ENCODE data around the gene EPHA2.

EPHA2 gene

DNA sequence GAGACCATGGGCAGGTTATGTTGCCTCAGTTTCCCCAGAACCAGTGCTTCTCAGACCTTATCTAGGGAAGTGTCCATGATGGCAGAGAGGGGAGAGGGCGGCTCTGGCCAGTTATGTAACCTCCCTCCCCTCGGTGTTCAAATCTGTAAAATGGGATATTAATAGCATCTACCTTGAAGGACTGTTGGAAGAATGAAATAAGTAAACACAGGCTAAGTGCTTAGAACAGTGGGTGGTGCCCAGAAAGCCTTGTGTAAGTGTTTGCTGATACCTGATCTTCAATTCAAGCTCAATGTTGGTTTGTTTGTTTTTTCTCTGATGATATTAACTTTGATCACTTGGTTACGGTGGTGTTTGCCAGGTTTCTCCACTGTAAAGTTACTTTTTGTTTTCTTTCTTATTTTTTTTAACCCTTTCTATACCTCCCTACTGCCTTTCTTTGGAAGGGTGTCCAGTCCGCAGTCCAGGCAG lies 34.9 kb downstream of the EPHA2 start:
- TF ChIP-seq, protein P1, sequence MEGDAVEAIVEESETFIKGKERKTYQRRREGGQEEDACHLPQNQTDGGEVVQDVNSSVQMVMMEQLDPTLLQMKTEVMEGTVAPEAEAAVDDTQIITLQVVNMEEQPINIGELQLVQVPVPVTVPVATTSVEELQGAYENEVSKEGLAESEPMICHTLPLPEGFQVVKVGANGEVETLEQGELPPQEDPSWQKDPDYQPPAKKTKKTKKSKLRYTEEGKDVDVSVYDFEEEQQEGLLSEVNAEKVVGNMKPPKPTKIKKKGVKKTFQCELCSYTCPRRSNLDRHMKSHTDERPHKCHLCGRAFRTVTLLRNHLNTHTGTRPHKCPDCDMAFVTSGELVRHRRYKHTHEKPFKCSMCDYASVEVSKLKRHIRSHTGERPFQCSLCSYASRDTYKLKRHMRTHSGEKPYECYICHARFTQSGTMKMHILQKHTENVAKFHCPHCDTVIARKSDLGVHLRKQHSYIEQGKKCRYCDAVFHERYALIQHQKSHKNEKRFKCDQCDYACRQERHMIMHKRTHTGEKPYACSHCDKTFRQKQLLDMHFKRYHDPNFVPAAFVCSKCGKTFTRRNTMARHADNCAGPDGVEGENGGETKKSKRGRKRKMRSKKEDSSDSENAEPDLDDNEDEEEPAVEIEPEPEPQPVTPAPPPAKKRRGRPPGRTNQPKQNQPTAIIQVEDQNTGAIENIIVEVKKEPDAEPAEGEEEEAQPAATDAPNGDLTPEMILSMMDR (IDR thresholded peaks at IDR 0.05; ENCODE audit: insufficient read depth, low read length, poor library complexity, severe bottlenecking), result no peak
- Histone ChIP-seq H3K36me3 (ENCODE audit: control insufficient read depth, insufficient read depth, low read length) (no peaks in the 10 kb centered on the region), H3K27me3 (replicated peaks; ENCODE audit: control insufficient read depth, insufficient read depth, low read length) (peaks cover 3% of the 10 kb centered on the region), H3K4me3 (replicated peaks; ENCODE audit: low read depth, low read length) (no peak overlapping the region)
- DNase-seq (ENCODE audit: extremely low read depth, insufficient read length), result no peak

DNA sequence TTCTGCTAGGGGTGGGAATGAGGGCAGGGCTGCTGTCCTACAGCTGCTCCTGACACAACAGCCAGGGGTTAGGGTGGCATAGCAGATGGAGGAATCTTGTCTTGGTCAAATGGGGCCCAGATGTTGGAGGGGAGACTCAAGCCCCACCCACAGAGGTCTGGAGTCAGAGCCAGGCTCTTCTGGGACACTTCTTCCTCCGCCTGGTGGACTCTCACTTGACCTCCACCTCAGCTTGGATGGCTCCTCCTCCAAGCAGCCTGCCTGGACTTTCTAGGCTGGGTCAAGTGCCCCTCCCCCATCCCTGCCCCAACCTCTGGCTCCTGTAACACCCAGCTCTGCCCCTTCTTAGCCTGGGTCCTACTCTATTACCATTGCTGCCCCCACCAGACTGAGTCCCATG lies 35.5 kb downstream of the EPHA2 start:
- Histone ChIP-seq H3K27me3 (replicated peaks; ENCODE audit: control insufficient read depth, insufficient read depth, low read length) (peaks cover 3% of the 10 kb centered on the region), H3K4me3 (replicated peaks; ENCODE audit: low read depth, low read length) (no peak overlapping the region), H3K36me3 (ENCODE audit: control insufficient read depth, insufficient read depth, low read length) (no peaks in the 10 kb centered on the region)
- TF ChIP-seq, protein P1 (IDR thresholded peaks at IDR 0.05; ENCODE audit: insufficient read depth, low read length, poor library complexity, severe bottlenecking), result no peak
- DNase-seq (ENCODE audit: extremely low read depth, insufficient read length), result no peak

DNA sequence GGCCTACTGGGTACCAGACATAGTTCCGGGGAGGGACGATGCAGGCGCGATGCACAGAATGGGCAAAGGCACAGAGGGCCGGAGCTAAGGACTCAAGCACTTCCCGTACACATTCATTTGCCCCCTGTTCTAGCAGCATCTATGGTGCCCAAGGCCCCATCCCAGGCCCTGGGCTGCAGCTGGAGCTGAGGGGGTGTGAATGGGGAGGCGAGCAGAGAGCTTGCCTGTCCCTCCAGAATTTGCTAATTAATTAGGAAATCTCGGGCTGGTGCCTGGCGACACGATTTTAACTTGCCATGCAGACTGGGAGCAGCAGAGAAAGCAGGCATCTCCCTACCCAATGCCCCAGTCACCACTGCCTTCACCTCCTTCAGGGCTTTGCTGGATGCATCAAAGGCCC lies 35.9 kb downstream of the EPHA2 start:
- peaks cover 3% of the 10 kb centered on the region for H3K27me3 ChIP-seq (replicated peaks; ENCODE audit: control insufficient read depth, insufficient read depth, low read length)
- DNase-seq (ENCODE audit: extremely low read depth, insufficient read length), result no peak
- no peaks in the 10 kb centered on the region for H3K36me3 ChIP-seq (ENCODE audit: control insufficient read depth, insufficient read depth, low read length)
- no peak overlapping the region for H3K4me3 ChIP-seq (replicated peaks; ENCODE audit: low read depth, low read length)
- TF ChIP-seq, protein P1 (IDR thresholded peaks at IDR 0.05; ENCODE audit: insufficient read depth, low read length, poor library complexity, severe bottlenecking), result no peak

DNA sequence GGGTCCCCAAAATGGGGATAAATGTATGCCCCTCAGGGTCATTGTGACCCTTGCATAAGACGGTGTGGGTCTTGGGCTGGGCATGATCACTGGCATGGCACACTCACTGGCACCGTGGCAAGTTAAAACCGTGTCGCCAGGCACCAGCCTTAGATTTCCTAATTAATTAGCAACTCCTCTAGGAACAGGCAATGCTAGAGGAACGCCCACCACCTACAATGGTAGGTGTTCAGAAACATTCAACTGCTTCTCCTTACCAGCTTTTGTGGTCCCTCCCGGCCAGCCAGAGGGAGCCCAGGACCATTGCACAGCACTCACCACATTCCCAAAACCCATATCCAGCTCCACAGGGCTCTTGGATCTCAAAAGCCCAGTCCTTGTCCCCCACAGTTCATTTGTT lies 36.4 kb downstream of the EPHA2 start:
- Histone ChIP-seq H3K27me3 (replicated peaks; ENCODE audit: control insufficient read depth, insufficient read depth, low read length) (peaks cover 3% of the 10 kb centered on the region), H3K36me3 (ENCODE audit: control insufficient read depth, insufficient read depth, low read length) (no peaks in the 10 kb centered on the region), H3K4me3 (replicated peaks; ENCODE audit: low read depth, low read length) (no peak overlapping the region)
- TF ChIP-seq, protein P1 (IDR thresholded peaks at IDR 0.05; ENCODE audit: insufficient read depth, low read length, poor library complexity, severe bottlenecking), result no peak
- DNase-seq (ENCODE audit: extremely low read depth, insufficient read length), result no peak

DNA sequence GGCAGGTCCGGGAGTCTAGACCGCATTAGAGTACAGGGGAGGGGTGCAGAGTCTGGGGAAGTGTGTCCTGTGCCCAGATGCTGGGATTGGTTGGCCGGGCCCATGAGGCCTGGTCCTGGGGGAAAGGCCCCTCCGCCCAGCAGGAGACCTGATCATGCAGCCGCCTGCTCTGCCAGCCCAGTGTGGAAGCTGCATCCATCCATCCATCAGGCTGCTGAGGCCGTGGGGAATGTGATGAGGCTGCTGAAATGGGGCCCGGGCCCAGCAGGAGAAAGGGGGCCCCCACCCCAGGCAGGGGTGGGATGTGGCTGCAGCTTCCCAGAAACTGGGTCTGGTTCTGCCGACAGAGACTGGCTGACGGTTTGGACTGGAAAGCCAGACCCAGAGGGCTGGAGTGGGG lies 37.2 kb downstream of the EPHA2 start:
- no peak for DNase-seq (ENCODE audit: extremely low read depth, insufficient read length)
- TF ChIP-seq, protein P1 (IDR thresholded peaks at IDR 0.05; ENCODE audit: insufficient read depth, low read length, poor library complexity, severe bottlenecking), result no peak
- H3K27me3 ChIP-seq (replicated peaks; ENCODE audit: control insufficient read depth, insufficient read depth, low read length), result peaks cover 3% of the 10 kb centered on the region
- no peak overlapping the region for H3K4me3 ChIP-seq (replicated peaks; ENCODE audit: low read depth, low read length)
- no peaks in the 10 kb centered on the region for H3K36me3 ChIP-seq (ENCODE audit: control insufficient read depth, insufficient read depth, low read length)

DNA sequence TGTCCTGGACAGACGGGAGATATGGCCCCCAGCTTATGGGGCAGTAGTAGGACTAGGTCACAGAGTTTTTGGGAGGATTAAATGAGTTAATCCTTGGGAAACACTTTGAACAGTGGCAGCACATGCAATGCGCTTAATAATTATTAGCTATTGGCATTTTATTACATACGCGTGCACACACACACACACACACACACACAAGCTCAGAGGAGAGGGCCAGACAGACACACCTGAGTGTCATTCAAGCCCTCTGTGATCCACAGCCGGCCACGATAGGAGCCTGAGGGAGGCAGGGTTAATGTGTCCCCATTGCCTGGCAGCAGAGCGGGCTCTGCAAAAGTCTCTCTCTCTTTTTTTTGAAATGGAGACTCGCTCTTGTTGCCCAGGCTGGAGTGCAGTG lies 37.9 kb downstream of the EPHA2 start:
- H3K4me3 ChIP-seq (replicated peaks; ENCODE audit: low read depth, low read length), result no peak overlapping the region
- TF ChIP-seq, protein P1 (IDR thresholded peaks at IDR 0.05; ENCODE audit: insufficient read depth, low read length, poor library complexity, severe bottlenecking), result no peak
- H3K36me3 ChIP-seq (ENCODE audit: control insufficient read depth, insufficient read depth, low read length), result no peaks in the 10 kb centered on the region
- no peak for DNase-seq (ENCODE audit: extremely low read depth, insufficient read length)
- H3K27me3 ChIP-seq (replicated peaks; ENCODE audit: control insufficient read depth, insufficient read depth, low read length), result peaks cover 3% of the 10 kb centered on the region
